Activated CD4-positive, alpha-beta memory T cell treated with anti-CD3 and anti-CD28 coated beads, Interleukin-2, amount 10 ng/mL, durations not matched to agents 7 days and 5 days (primary cell): ENCODE results near the gene CCR7. TPM values are rescaled to one million over a fixed set of nuclear protein-coding genes. Genes with fewer than 3 reads are reported as not detected.

Source experiments
- CTCF ChIA-PET: fragments of 350-600 bp; sonication (Branson Sonifier 250); formaldehyde crosslinking; loops from one replicate; lab custom pipeline; 2021; ENCODE audit warnings: antibody characterized with exemption, inconsistent platforms; lab: Charles Lee
- POLR2A ChIA-PET: fragments of 350-600 bp; sonication (Branson Sonifier 250); formaldehyde crosslinking; loops from one replicate; lab custom pipeline; 2021; ENCODE audit warnings: antibody characterized with exemption; lab: Charles Lee
- DNase-seq: peaks from one replicate; pipeline ENCODE4 v3.0.0-alpha.2; 2020
- H3K27ac Mint-ChIP-seq: one replicate; pipeline ENCODE4 v1.8.0; 2021; ENCODE audit warnings: mild to moderate bottlenecking, mixed read lengths
- H3K27me3 Mint-ChIP-seq: one replicate; pipeline ENCODE4 v1.8.0; 2021; ENCODE audit warnings: mixed read lengths
- H3K36me3 Mint-ChIP-seq: one replicate; pipeline ENCODE4 v1.8.0; 2021; ENCODE audit warnings: low read depth, mixed read lengths
- H3K4me1 Mint-ChIP-seq: one replicate; pipeline ENCODE4 v1.8.0; 2021; ENCODE audit warnings: mixed read lengths
- H3K4me3 Mint-ChIP-seq: one replicate; pipeline ENCODE4 v1.8.0; 2021; ENCODE audit warnings: mild to moderate bottlenecking, mixed read lengths
- H3K9me3 Mint-ChIP-seq: one replicate; pipeline ENCODE4 v1.8.0; 2021; ENCODE audit warnings: mixed read lengths
- total RNA-seq, 2 experiments: library from RNA; stranded (reverse); gene quantifications; one replicate each; pipeline ENCODE4 v1.2.3, GENCODE V29; 2021

CCR7 gene
- total RNA-seq, 2 experiments from 2014 or later: 43.3 to 44.6 TPM

DNA sequence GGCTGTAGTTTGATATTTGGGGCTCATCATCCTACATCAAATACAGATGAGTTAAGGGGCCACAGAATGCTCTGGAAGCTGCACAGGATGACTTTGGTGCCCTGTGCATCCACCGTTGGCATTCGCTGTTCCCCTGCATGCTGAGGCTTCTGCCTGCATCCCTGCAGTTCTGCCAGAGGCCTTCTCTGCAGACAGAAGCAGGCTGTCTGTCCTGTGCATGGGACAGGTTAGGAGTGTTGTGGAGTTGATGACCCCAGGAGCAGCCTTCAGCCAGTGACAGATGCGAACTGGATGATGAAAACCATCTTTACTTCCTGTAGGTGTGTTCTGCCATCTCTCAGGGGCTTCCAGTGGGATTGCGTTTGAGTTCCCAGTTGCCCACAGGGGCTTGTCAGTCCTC is 50.3 kb downstream of the CCR7 start:
- Mint-ChIP-seq H3K36me3 (peaks cover 37% of the 10 kb centered on the region), H3K9me3 (peaks cover 7% of the 10 kb centered on the region), H3K4me3 (no peak overlapping the region), H3K4me1 (peaks cover 64% of the 10 kb centered on the region), H3K27ac (peak overlapping the region; percentile 92), H3K27me3 (peaks cover 2% of the 10 kb centered on the region)
- DNase-seq: no peak
- ChIA-PET CTCF (interaction anchor here (1.7 kb wide), 1 partner anchor 39 kb away, joined by 6 read pairs; no protein-coding TSS in a partner anchor), POLR2A (interaction anchor here (1.0 to 6.9 kb wide), 4 partner anchors 14 to 98 kb away, joined by 3 to 118 read pairs (median 60); partner anchors contain the start of gene TOP2A)

DNA sequence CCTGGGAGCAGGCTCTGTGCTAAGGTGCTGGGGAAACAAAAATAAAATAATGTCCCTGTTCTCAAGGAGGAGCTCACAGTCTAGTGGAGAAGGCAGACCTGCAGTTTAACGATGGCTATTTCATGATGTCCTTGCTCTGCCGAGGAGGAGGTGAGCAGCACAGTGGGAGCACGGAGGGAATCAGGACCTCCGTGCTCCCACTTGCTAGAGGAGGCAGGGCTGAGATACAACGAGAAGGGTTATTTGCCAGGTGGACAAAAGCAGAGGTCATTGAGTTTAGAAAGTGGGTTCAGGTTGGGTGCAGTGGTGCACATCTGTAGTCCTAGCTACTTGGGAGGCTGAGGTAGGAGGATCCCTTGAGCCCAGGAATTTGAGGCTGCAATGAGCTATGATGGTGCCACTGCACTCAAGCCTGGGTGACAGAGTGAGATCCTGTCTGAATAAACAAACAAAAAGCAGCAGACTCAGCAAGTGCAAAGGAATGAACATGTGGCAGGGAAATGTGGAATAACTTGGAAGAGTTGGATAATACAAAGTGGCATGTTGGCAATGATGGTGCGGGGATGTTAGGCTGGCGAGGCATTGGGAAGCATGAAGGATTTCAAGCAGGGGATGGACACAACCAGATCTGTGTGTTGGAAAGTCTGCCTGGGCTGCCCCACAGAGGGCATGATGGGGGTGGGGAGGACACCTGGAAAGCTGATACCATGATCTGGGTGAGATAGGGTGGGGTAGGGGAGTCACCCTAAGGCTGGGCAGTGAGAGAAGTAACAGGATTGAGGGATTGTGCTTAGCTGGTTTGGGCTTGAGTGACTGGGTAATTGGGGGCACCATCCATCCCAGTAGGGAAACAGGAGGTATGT is 51.0 kb downstream of the CCR7 start:
- Mint-ChIP-seq H3K4me1 (peaks cover 58% of the 10 kb centered on the region), H3K36me3 (peaks cover 30% of the 10 kb centered on the region), H3K27me3 (peaks cover 2% of the 10 kb centered on the region), H3K27ac (peak overlapping the region; percentile 92), H3K9me3 (peaks cover 7% of the 10 kb centered on the region), H3K4me3 (no peak overlapping the region)
- no peak for DNase-seq
- ChIA-PET POLR2A (interaction anchor here (0.6 to 6.9 kb wide), 5 partner anchors 12 to 97 kb away, joined by 4 to 118 read pairs (median 4); partner anchors contain the start of gene TOP2A), CTCF (interaction anchor here (1.7 kb wide), 1 partner anchor 38 kb away, joined by 6 read pairs; no protein-coding TSS in a partner anchor)

DNA sequence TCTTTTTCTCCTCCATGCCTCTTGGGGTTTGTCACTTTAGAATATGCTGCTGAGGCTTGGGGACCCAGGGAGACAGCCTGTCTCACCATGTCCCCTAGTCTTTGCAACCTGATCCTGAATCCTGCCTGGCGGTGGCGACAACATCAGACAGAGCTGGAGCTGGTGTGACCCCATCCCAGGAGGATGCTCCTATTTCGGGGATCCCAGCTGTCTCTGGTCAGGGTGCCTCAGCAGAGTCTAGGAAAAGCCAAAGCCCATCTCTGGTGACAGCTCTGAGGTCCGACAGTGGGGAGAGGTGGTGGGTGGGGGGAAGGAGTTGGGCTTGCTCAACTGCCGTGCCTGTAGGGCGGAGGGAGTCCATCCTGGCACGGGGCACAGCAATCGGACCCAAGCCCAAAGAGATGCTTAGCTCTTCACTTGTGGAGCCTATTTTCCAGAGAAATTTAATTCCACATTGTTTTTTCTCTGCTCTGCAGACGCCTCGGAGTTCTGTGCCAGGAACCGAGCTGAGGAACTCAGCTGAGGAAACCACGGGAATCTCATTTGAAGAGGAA is 53.5 kb downstream of the CCR7 start:
- no peak for DNase-seq
- Mint-ChIP-seq H3K9me3 (peaks cover 7% of the 10 kb centered on the region), H3K27ac (no peak overlapping the region), H3K4me3 (no peak overlapping the region), H3K36me3 (peaks cover 11% of the 10 kb centered on the region), H3K27me3 (peaks cover 6% of the 10 kb centered on the region), H3K4me1 (peaks cover 36% of the 10 kb centered on the region)
- POLR2A ChIA-PET: interaction anchor here (1.1 to 2.7 kb wide), 2 partner anchors 31 to 48 kb away, joined by 3 to 10 read pairs; no protein-coding TSS in a partner anchor
- CTCF ChIA-PET: no interaction called here

DNA sequence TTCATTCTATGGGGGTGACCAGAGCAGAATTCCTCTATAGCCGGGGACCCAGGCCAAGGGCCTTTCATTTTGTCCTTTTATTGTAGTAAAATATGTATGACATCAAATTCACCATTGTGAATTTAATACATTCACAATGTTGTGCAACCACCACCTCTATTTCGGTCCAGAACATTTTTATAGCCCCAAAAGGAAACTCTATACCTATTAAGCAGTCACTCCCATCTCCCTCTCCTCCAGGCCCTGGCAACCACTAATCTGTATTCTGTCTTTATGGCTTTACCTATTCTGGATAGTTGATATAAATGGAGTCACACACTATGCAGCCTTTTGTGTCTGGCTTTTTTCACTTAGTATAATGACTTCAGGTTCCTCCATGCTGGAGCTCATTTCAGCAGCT is 54.1 kb downstream of the CCR7 start:
- no peak overlapping the region for H3K4me3 Mint-ChIP-seq
- CTCF ChIA-PET: interaction anchor here (1.3 kb wide), 1 partner anchor 12 kb away, joined by 4 read pairs; no protein-coding TSS in a partner anchor
- H3K4me1 Mint-ChIP-seq: peaks cover 33% of the 10 kb centered on the region
- POLR2A ChIA-PET: interaction anchor here (1.1 to 2.7 kb wide), 2 partner anchors 31 to 48 kb away, joined by 3 to 10 read pairs; no protein-coding TSS in a partner anchor
- H3K9me3 Mint-ChIP-seq: peaks cover 7% of the 10 kb centered on the region
- peaks cover 11% of the 10 kb centered on the region for H3K36me3 Mint-ChIP-seq
- no peak for DNase-seq
- H3K27ac Mint-ChIP-seq: no peak overlapping the region
- H3K27me3 Mint-ChIP-seq: peaks cover 8% of the 10 kb centered on the region

DNA sequence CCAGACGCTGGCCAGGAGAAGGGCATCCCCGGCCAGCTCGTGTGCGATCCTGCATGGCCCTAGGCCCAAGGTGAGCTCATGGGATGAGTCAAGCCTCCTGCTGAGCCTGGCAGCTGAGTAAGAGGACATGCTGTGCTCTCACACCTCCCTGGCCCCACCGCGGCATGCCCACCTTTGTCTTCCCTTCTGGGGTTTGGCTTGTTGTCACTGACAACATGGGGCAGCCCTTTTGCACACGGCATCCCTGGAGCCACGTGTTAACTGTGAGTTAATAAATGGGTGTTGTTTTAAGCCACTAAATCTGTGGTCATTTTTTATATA is 55.0 kb downstream of the CCR7 start:
- ChIA-PET POLR2A (interaction anchor here (2.7 kb wide), 1 partner anchor 30 kb away, joined by 10 read pairs; no protein-coding TSS in a partner anchor), CTCF (interaction anchor here (1.3 kb wide), 1 partner anchor 11 kb away, joined by 4 read pairs; no protein-coding TSS in a partner anchor)
- peaks cover 7% of the 10 kb centered on the region for H3K9me3 Mint-ChIP-seq

DNA sequence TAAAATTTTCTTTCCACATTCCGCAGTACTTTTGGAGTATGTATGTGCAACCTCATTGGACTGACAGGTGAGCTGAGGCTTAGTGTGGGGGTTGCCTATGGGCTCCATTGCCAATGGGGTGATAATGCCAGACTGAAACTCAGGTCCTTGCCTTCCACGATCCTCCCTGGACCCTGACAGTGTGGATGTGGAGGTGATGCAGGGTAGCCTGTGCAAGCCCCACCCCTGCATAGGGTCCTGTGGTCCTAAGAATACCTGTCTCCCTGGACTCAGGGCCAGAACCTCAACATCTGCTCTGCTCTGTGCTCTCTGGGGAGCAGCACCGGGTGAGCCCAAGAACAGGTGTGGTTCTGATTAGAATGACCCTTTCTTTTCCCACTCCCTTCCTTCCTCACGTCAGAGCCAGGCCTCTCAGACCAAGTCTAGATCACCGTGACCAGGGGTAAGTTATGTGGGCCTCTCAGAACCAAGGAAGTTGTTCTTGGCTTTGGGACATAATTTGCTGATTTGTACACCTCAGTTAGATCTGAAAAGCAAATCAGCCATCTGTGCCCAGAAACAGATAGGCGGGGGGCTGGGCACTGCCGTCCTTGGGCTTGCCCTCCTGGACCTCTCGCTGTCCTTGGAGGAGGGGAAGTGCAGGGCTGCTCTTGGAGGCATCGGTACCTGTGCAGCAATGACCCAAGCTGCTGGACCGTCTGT is 55.5 kb downstream of the CCR7 start:
- ChIA-PET CTCF (interaction anchor here (1.3 kb wide), 1 partner anchor 11 kb away, joined by 4 read pairs; no protein-coding TSS in a partner anchor), POLR2A (interaction anchor here (2.7 kb wide), 1 partner anchor 29 kb away, joined by 10 read pairs; no protein-coding TSS in a partner anchor)
- H3K4me3 Mint-ChIP-seq: no peak overlapping the region
- no peak overlapping the region for H3K27ac Mint-ChIP-seq
- H3K4me1 Mint-ChIP-seq: peaks cover 23% of the 10 kb centered on the region
- H3K36me3 Mint-ChIP-seq: peaks cover 11% of the 10 kb centered on the region
- H3K27me3 Mint-ChIP-seq: peaks cover 9% of the 10 kb centered on the region
- peaks cover 7% of the 10 kb centered on the region for H3K9me3 Mint-ChIP-seq
- no peak for DNase-seq

More for the DNA sequence above, 55.0 kb downstream of the CCR7 start:
- Mint-ChIP-seq H3K27me3 (peaks cover 9% of the 10 kb centered on the region), H3K4me3 (no peak overlapping the region), H3K27ac (no peak overlapping the region), H3K4me1 (peaks cover 27% of the 10 kb centered on the region), H3K36me3 (peaks cover 11% of the 10 kb centered on the region)
- DNase-seq: no peak

DNA sequence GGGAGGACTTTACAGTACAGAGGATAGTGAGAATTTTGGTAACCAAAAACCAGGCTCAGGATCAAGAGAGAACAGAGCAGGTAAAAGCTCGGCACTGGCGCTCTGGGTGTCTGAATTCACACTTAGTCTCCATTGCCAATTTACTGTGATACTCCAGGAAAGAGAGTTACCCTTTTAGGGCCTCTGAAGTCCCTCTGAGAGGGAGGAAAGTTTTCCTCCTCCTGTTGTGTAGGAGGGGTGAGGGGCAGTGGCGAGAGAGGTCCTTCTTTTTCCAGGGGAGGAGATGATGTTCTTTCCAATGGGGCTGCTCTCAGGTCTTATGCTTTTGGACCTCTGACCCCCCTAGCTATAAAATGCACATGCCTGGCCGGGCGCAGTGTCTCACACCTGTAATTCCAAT is 58.5 kb downstream of the CCR7 start:
- Mint-ChIP-seq H3K27ac (no peak overlapping the region), H3K27me3 (peaks cover 10% of the 10 kb centered on the region), H3K4me3 (no peak overlapping the region), H3K36me3 (no peaks in the 10 kb centered on the region), H3K4me1 (peaks cover 7% of the 10 kb centered on the region), H3K9me3 (no peaks in the 10 kb centered on the region)
- ChIA-PET POLR2A (interaction anchor here (1.3 kb wide), 1 partner anchor 9 kb away, joined by 4 read pairs; no protein-coding TSS in a partner anchor), CTCF (interaction anchor here (3.1 kb wide), 1 partner anchor 31 kb away, joined by 11 read pairs; no protein-coding TSS in a partner anchor)
- DNase-seq: no peak

Other genes with a start within 250 kb of the CCR7 start
- not detected for gene GJD3, start 200.7 kb downstream of the CCR7 start, total RNA-seq
- gene TOP2A, start 147.6 kb downstream of the CCR7 start, total RNA-seq: 100 to 1,000 TPM; 361 to 373 TPM
- gene IGFBP4, start 122.0 kb downstream of the CCR7 start, total RNA-seq: 10 to 100 TPM; 27.1 to 28.4 TPM
- gene TNS4, start 63.8 kb downstream of the CCR7 start, total RNA-seq: 10 to 100 TPM in 1 of 2 experiments, 1 to 10 TPM in 1; 9.5 to 12.7 TPM
- 100 to 1,000 TPM in 1 of 2 experiments, 10 to 100 TPM in 1; 96.7 to 102 TPM for gene SMARCE1, start 82.3 kb upstream of the CCR7 start, total RNA-seq
- gene KRT222, start 99.7 kb upstream of the CCR7 start, total RNA-seq: not detected
- not detected for gene KRT24, start 138.3 kb upstream of the CCR7 start, total RNA-seq
- not detected for gene KRT25, start 189.9 kb upstream of the CCR7 start, total RNA-seq
- gene KRT26, start 206.7 kb upstream of the CCR7 start, total RNA-seq: not detected
- gene KRT27, start 217.1 kb upstream of the CCR7 start, total RNA-seq: not detected
- gene KRT28, start 234.5 kb upstream of the CCR7 start, total RNA-seq: not detected